DLD1 (cell line): ENCODE results near the gene MED13L.

Experiments
- in situ Hi-C: cut with HindIII; loops from 2 replicates; pipeline ENCODE4 v1.10.0; 2017; ENCODE audit warnings: low sequenced_read_pairs

MED13L gene

GRCh38 chr12:115930336-115930735, 347.2 kb downstream of the MED13L start:
- in situ Hi-C loops = no loop called here

DNA sequence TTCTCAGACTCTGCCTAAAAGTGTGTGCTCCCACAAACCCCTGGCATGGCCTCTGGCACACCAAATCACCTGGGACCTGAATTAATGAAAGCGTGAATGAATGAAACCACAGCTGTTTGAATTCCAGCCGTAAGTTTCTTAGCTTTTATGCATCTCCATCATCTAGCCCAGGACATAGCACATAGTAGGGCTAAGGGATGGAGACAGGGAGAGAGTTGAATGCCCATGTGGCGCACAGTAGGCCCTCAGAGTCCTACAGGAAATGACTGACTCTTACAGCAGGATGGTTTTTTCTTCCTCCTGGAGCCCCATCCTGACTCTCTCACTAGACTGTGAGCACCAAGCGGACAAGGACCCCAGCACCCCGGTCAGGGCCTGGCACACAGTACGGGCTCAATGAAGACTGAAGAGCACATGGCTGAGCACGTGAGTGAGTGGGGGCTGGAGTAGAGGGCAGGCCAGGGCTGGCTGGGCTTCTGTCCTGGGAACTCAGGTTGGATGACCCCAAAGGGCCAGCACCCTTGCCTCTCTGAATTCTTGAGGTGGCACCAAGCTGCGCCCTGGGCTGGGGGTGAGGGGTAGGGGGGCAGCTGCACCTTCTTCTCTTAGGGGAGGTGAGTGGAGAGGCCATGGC, 351.3 kb downstream of the MED13L start:
- in situ Hi-C loops = no loop called here

DNA sequence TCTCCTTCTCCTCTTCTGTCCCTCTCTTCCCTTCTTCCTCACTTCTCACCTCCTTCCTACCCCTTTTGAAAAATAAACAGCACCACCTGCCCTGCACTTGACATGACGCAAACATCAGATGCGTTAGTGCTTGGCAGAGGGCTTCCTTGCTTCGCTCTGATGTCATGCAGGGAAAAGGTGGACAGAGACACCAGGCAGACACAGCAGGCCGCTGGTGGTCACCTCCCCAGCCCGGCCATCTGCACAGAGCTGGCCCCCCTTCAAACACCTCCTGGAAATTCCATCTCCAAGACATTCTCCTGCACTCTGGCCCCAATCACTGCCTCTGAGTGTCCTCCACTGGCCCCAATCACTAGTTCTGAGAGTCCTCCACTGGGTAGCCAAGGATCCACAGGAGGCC, 353.6 kb downstream of the MED13L start:
- in situ Hi-C loops = no loop called here

- in situ Hi-C loops = no loop called here
These were observed 354.4 kb downstream of the MED13L start for GRCh38 chr12:115922952-115923564.

GRCh38 chr12:115920395-115921183, 356.9 kb downstream of the MED13L start:
- in situ Hi-C loops = no loop called here

- in situ Hi-C loops = no loop called here
These were observed 358.7 kb downstream of the MED13L start for GRCh38 chr12:115918763-115919162.

- in situ Hi-C loops = no loop called here
These were observed 360.4 kb downstream of the MED13L start for GRCh38 chr12:115916910-115917668.

DNA sequence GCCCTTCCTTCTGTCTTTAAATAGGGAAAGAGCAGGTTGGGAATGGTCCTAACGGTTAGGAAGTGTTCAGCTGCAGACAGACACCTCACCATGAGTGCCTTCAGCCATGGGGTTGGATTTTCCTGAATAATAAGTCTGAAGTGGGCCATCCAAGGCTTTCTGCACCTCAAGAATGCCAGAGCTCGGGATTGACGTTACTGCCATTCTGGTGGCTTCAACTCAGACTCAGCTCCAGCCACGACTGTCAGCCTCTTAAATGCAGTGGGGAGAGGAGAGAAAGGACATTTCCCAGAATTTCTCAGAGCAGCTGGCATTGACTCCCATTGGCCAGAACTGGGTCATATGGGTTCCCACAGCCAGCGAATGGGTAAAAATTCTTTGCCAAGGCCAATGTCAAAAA, 363.4 kb downstream of the MED13L start:
- in situ Hi-C loops = no loop called here

DNA sequence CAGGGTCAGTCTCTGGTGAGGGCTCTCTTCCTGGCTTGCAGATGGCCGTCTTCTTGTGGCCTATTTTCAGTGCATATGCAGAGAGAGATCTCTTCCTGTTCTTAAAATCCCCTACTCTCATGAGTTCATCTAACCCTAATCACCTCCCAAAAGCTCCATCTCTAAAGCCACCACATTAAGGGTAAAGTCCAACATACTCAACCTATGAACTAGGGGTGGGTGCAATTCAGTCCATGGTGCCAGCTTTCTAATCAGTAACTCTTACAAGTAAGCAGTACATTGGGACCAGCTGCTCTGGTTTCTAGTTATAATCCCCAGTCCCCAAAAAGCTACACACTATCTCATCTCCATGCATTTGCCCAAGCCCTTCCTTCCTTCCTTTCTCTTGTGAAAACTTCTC, 365.1 kb downstream of the MED13L start:
- in situ Hi-C loops = no loop called here

DNA sequence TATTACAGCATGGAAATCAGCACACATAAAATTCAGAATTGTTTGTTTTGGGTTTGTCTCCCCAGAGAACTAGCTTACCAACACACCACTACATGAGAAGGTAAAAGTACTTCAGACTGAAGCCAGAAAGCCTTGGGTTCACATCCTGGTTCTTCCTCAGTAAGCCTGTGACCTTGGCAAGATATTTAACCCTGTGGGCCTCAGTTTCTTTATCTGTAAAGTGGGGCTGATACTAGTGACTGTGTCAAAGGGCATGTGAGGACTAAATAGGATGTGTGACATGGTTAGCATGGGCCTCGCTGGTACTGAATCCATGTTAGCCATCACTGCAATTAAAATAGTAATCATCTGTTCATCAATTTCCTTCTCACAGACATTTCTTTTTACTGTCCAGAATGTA, 366.1 kb downstream of the MED13L start:
- in situ Hi-C loops = no loop called here

DNA sequence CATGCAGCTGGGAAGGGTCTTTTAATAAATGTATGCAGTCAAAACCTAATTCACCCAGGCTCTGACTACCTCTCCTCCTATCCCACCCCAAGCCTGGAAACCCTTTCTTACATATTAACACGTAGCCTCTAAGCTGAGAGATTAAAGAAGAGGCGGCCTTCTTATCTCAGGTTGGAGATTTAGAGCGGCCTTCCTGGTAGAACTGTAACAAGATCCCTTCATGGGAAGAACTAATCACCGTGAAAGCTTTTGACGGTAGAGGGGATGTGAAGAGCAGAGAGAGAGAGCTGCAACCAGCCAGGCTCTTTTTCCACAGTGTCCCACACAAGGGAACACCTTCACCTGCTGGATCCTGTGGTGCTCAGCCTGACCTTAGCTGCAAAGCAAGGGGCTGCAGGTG, 367.4 kb downstream of the MED13L start:
- in situ Hi-C loops = no loop called here
